ENCODE measurements around the gene FGD2. TPM values are rescaled to one million over a fixed set of nuclear protein-coding genes. Genes with fewer than 3 reads are reported as not detected.

Gene FGD2
- total RNA-seq, 1 experiment from 2014 or later: 0.13 TPM

GRCh38 chr6:36986704-36987047 is 18.8 kb upstream of the FGD2 start:
- Histone ChIP-seq H3K23me2 (ENCODE audit: insufficient read length, low read depth, low read length, poor library complexity, severe bottlenecking) (peaks cover 21% of the 10 kb centered on the region), H2AFZ (ENCODE audit: low read length) (no peak overlapping the region)

More at GRCh38 chr6:36986704-36987047, 18.8 kb upstream of the FGD2 start:
- no peak for TF ChIP-seq CTCF (conservative IDR thresholded peaks at IDR 0.05)
- Mint-ChIP-seq H3K36me3 (ENCODE audit: insufficient read depth in 1 of 3, low read depth in 3 of 3) (peaks cover 3 to 4% (median 4%) of the 10 kb centered on the region in 3 experiments; a peak in 4 of 7 replicates), H3K9me3 (no peaks in the 10 kb centered on the region), H3K4me1 (peaks cover 13 to 14% of the 10 kb centered on the region in 2 experiments), H3K27me3 (ENCODE audit: low read depth) (peaks cover 3% of the 10 kb centered on the region), H3K4me3 (peak overlapping the region; percentile 90 to 97), H3K27ac (peak overlapping the region; percentile 94 to 99 (median 97))
- no peak overlapping the region; the same call in 1 of the 2 replicates for H3K4ac ChIP-seq (ENCODE audit: low read depth, low read length)
- peaks cover 35% of the 10 kb centered on the region; the same call in 1 of the 2 replicates for H3K79me2 ChIP-seq (ENCODE audit: insufficient read depth, low read length)
- no peaks in the 10 kb centered on the region for H3K79me1 ChIP-seq (ENCODE audit: insufficient read depth, low read depth, low read length, poor library complexity, severe bottlenecking)
- H2BK15ac ChIP-seq (ENCODE audit: low read depth, low read length): no peak overlapping the region
- peak overlapping the region; percentile 28 for H2BK120ac ChIP-seq (ENCODE audit: low read depth, low read length, poor library complexity, severe bottlenecking)
- H3T11ph ChIP-seq (ENCODE audit: low read length): no peak overlapping the region
- H2BK12ac ChIP-seq (ENCODE audit: insufficient read length, low read depth, low read length): no peak overlapping the region
- H4K20me1 ChIP-seq (ENCODE audit: control insufficient read depth, insufficient read depth, insufficient read length): no peaks in the 10 kb centered on the region
- H3K14ac ChIP-seq (ENCODE audit: insufficient read depth, low read length): peak overlapping the region; percentile 88
- H2AK5ac ChIP-seq (ENCODE audit: insufficient read length, low read length): no peak overlapping the region
- H3K9ac ChIP-seq (ENCODE audit: extremely low read depth, insufficient read length, low read length): peak overlapping the region; percentile 89
- H3K4me2 ChIP-seq (ENCODE audit: insufficient read depth, insufficient read length, low read length): peak overlapping the region; percentile 100
- no peak overlapping the region for H3K27ac ChIP-seq (ENCODE audit: insufficient read length, low read depth, low read length)
- WGBS (ENCODE audit: extremely low coverage, insufficient read length, low lambda C conversion rate): no CpG with 5 or more reads among the region's 8 CpGs
- H3K23ac ChIP-seq (ENCODE audit: insufficient read length, low read depth, low read length): no peak overlapping the region
- H4K8ac ChIP-seq (replicated peaks; ENCODE audit: insufficient read length, low read depth, low read length): no peak overlapping the region
- H3K4me1 ChIP-seq (ENCODE audit: insufficient read depth, low read length): peaks cover 9% of the 10 kb centered on the region; the same call in 1 of the 2 replicates
- no peak overlapping the region for H3K56ac ChIP-seq (ENCODE audit: insufficient read length, low read depth, low read length)
- H3K18ac ChIP-seq (ENCODE audit: insufficient read length, low read depth, low read length): peak overlapping the region; percentile 93
- no peaks in the 10 kb centered on the region for H3K9me3 ChIP-seq (ENCODE audit: control insufficient read depth, low read depth, low read length)
- no peak overlapping the region for H2BK5ac ChIP-seq (ENCODE audit: insufficient read length, low read length)
- H2BK20ac ChIP-seq (ENCODE audit: low read depth, low read length, poor library complexity, severe bottlenecking): no peak overlapping the region
- no peak overlapping the region for H4K91ac ChIP-seq (ENCODE audit: insufficient read length, low read depth, low read length)
- no peak overlapping the region for H4K5ac ChIP-seq (ENCODE audit: insufficient read length, low read depth, low read length)
- DNase-seq: no peak
- no peaks in the 10 kb centered on the region for H3K27me3 ChIP-seq (ENCODE audit: insufficient read depth, low read length)
